K562 (cell line): ENCODE results near the gene PSMB11. TPM values are rescaled to one million over a fixed set of nuclear protein-coding genes. Genes with fewer than 3 reads are reported as not detected.

Source experiments
- ATAC-seq: fragments of 200-7000 bp; cut with Tn5 transposase; 3 replicates; pipeline ENCODE4 v1.9.1; 2020; ENCODE audit warnings: moderate library complexity
- BruUV-seq: library from RNA; stranded (reverse); fragments of 400-500 nt; replicated peaks from 2 replicates; lab custom pipeline; 2021; lab: Mats Ljungman, UMichigan
- CTCF ChIA-PET: fragments of 300-600 bp; formaldehyde crosslinking; extraction: SDS; loops from one replicate; lab custom pipeline; 2021; ENCODE audit warnings: low intra/inter-chr PET ratio; lab: Yijun Ruan, JAX
- POLR2A ChIA-PET: fragments of 300-600, 350-650 bp; sonication (Branson Sonifier 250); formaldehyde crosslinking; extraction: SDS; loops from one replicate; lab custom pipeline; 2021; ENCODE audit warnings: antibody characterized with exemption, inconsistent platforms; lab: Yijun Ruan, JAX
- DNase-seq, 4 experiments: peaks; one replicate each; pipeline versions ENCODE4 v3.0.0 to v3.0.0-alpha.2; 2011 to 2018; ENCODE audit warnings: low spot score in 3 of 4, mixed read lengths in 3 of 4; ENCODE audit errors: extremely low read depth in 1 of 4
- FAIRE-seq: peaks from 2 replicates; lab custom pipeline; 2011; peaks lifted over from hg19 to GRCh38; lab: Jason Lieb, UNC
- H2AFZ ChIP-seq: 2 replicates; pipeline ENCODE4 v1.6.0; 2011; ENCODE audit warnings: low read depth, low read length, control low read depth, inconsistent platforms
- H3K27ac ChIP-seq: fragments of 200-600 bp; 3 replicates; pipeline ENCODE4 v1.8.0; 2011; ENCODE audit warnings: low read depth, mild to moderate bottlenecking, control low read depth, inconsistent platforms, low read length, moderate library complexity, mixed read lengths; ENCODE audit errors: extremely low read depth
- H3K27me3 ChIP-seq, 2 experiments: fragments of 300-600 bp in 1 of 2; 2 replicates in 1 of 2; 3 replicates in 1 of 2; pipeline versions ENCODE4 v1.6.0 to v1.8.0; 2011; ENCODE audit warnings: inconsistent platforms in 2 of 2, low read length in 2 of 2, mild to moderate bottlenecking in 1 of 2, mixed read lengths in 1 of 2, moderate library complexity in 1 of 2; ENCODE audit not compliant: control insufficient read depth in 2 of 2, insufficient read depth in 2 of 2
- H3K36me3 ChIP-seq: fragments of 300-600 bp; 3 replicates; pipeline ENCODE4 v1.8.0; 2011; ENCODE audit warnings: mild to moderate bottlenecking, low read length, inconsistent platforms; ENCODE audit not compliant: control insufficient read depth, insufficient read depth
- H3K4me1 ChIP-seq, 2 experiments: fragments of 200-600 bp in 1 of 2; replicated peaks in 1 of 2; 2 replicates in 1 of 2; 3 replicates in 1 of 2; pipeline versions ENCODE4 v1.5.1 to v1.8.0; 2011; ENCODE audit warnings: inconsistent platforms in 2 of 2, low read length in 2 of 2, mild to moderate bottlenecking in 1 of 2, mixed read lengths in 1 of 2, moderate library complexity in 1 of 2; ENCODE audit not compliant: control insufficient read depth in 2 of 2, insufficient read depth in 2 of 2
- H3K4me2 ChIP-seq: 2 replicates; pipeline ENCODE4 v1.6.1; 2011; ENCODE audit warnings: low read length, control low read depth, inconsistent platforms, mixed read lengths; ENCODE audit not compliant: insufficient read depth
- H3K4me3 ChIP-seq: fragments of 200-600 bp; sonication (generic), shearing (Covaris generic); 2 replicates; pipeline ENCODE4 v1.5.1; 2016; ENCODE audit warnings: control low read depth, inconsistent platforms
- H3K79me2 ChIP-seq: fragments of 200-600 bp; 3 replicates; pipeline ENCODE4 v1.8.0; 2011; ENCODE audit warnings: low read length, inconsistent platforms; ENCODE audit not compliant: control insufficient read depth, insufficient read depth
- H3K9ac ChIP-seq, 2 experiments: 2 replicates each; pipeline versions ENCODE4 v1.6.0 to v1.6.1; 2011; ENCODE audit warnings: low read depth in 2 of 2, low read length in 2 of 2, control low read depth in 1 of 2, inconsistent platforms in 1 of 2, mild to moderate bottlenecking in 1 of 2, mixed read lengths in 1 of 2; ENCODE audit not compliant: insufficient read depth in 1 of 2
- H3K9me1 ChIP-seq: one replicate; pipeline ENCODE4 v1.6.0; 2011; ENCODE audit warnings: inconsistent platforms, mild to moderate bottlenecking, low read length, moderate library complexity; ENCODE audit not compliant: control insufficient read depth, insufficient read depth
- H3K9me3 ChIP-seq: replicated peaks from 2 replicates; pipeline ENCODE4 v1.5.1; 2011; ENCODE audit warnings: low read depth, low read length, inconsistent platforms; ENCODE audit not compliant: control insufficient read depth, insufficient read depth
- H4K20me1 ChIP-seq: replicated peaks from 2 replicates; pipeline ENCODE4 v1.6.1; 2011; ENCODE audit warnings: low read length, inconsistent platforms, mixed read lengths; ENCODE audit not compliant: control insufficient read depth, insufficient read depth
- BMI1 ChIP-seq: fragments of 150-350 bp; IDR thresholded peaks from 2 replicates; pipeline ENCODE4 v1.6.1; 2014; ENCODE audit warnings: low read length
- CGGBP1 ChIP-seq: fragments of 250-450 bp; sonication (Bioruptor Pico); IDR thresholded peaks from 2 replicates; pipeline ENCODE4 v1.9.0; 2021; ENCODE audit warnings: mild to moderate bottlenecking
- MED1 ChIP-seq: sonication (generic); formaldehyde crosslinking; IDR thresholded peaks from 2 replicates; pipeline ENCODE4 v1.8.1; 2023; ENCODE audit warnings: missing genetic modification reagents, borderline replicate concordance
- MTA1 ChIP-seq: fragments of 450-650 bp; IDR thresholded peaks from 2 replicates; pipeline ENCODE4 v1.6.1; 2017; ENCODE audit warnings: borderline replicate concordance
- NR2F6 ChIP-seq: fragments of 450-650 bp; formaldehyde crosslinking; IDR thresholded peaks from 2 replicates; pipeline ENCODE4 v1.4.0; 2020; ENCODE audit warnings: mild to moderate bottlenecking
- PCBP2 ChIP-seq: fragments of 200-400 bp; formaldehyde crosslinking; IDR thresholded peaks from 2 replicates; pipeline ENCODE4 v1.6.1; 2018; ENCODE audit warnings: low read length, low read depth, mild to moderate bottlenecking, moderate library complexity; ENCODE audit not compliant: poor library complexity, severe bottlenecking
- RNF219 ChIP-seq: fragments of 250-450 bp; sonication (Bioruptor Pico); IDR thresholded peaks from 2 replicates; pipeline ENCODE4 v1.5.0; 2022; ENCODE audit warnings: mild to moderate bottlenecking
- ZBTB49 ChIP-seq: sonication (generic); formaldehyde crosslinking; IDR thresholded peaks from 2 replicates; pipeline ENCODE4 v1.8.0; 2022; ENCODE audit warnings: missing genetic modification reagents, mild to moderate bottlenecking, borderline replicate concordance
- ZC3H11A ChIP-seq: IDR thresholded peaks from 2 replicates; pipeline ENCODE4 v1.6.1; 2012; ENCODE audit warnings: low read depth, low read length, improper control_type of control experiment
- ZNF140 ChIP-seq: fragments of 250-450 bp; sonication (Bioruptor Pico); IDR thresholded peaks from 2 replicates; pipeline ENCODE4 v1.8.0; 2021; ENCODE audit warnings: moderate library complexity, mild to moderate bottlenecking, inconsistent platforms
- ZNF217 ChIP-seq: sonication (generic); formaldehyde crosslinking; IDR thresholded peaks from 2 replicates; pipeline ENCODE4 v1.8.0; 2022; ENCODE audit warnings: mild to moderate bottlenecking, missing genetic modification reagents
- WGBS: fragments of 100-300 bp; shearing (Covaris generic); methylation state at CpG from one replicate; pipeline ENCODE4 v1.1.6; 2016; ENCODE audit warnings: low coverage, mixed read lengths; ENCODE audit not compliant: insufficient coverage; ENCODE audit errors: missing lambda C conversion rate; 5-methylcytosine and 5-hydroxymethylcytosine counted together
- in situ Hi-C: fragments of 300-500 bp; cut with MboI; formaldehyde crosslinking; loops from 4 replicates; pipeline ENCODE4 v1.15.0; 2018; ENCODE audit warnings: inconsistent platforms, mixed read lengths
- intact Hi-C: fragments of 100-400 bp; cut with micrococcal nuclease; formaldehyde crosslinking; loops from 2 replicates; pipeline ENCODE4 v1.14.2; 2022
- polyA plus RNA-seq, 8 experiments: library from polyadenylated mRNA; depleted of rRNA in 4 of 8; stranded (reverse) in 5 of 8; unstranded in 3 of 8; fragments of >200 nt; fragmentation: Nextera tagmentation in 2 of 8; fragmentation: Illumina TruSeq in 1 of 8; extraction: Ambion mirVana in 2 of 8; extraction: Trizol in 1 of 8; gene quantifications; 2 replicates each; pipeline versions ENCODE4 v1.2.1 to v1.2.3, GENCODE V29; 2011 to 2014; ENCODE audit warnings: inconsistent platforms in 1 of 8, missing spikeins in 1 of 8
- total RNA-seq, 7 experiments: library from RNA; depleted of rRNA in 6 of 7; stranded (reverse); fragments of >200 nt in 6 of 7; fragmentation: Illumina TruSeq in 2 of 7; extraction: Trizol in 2 of 7; gene quantifications; 2 replicates each; pipeline versions ENCODE4 v1.2.1 to v1.2.3, GENCODE V29; 2011 to 2021; ENCODE audit warnings: low replicate concordance in 1 of 7

PSMB11 gene
- total and polyA plus RNA-seq, 9 of the 15 experiments (the other 6 are each of a cell fraction or from before 2014, with no cell fraction given): not detected

- H3K27ac ChIP-seq: no peak overlapping the region
- no peak overlapping the region for H2AFZ ChIP-seq
- POLR2A ChIA-PET: interaction anchor here (1.0 to 5.1 kb wide), 3 partner anchors 9 to 14 kb away, joined by 3 to 34 read pairs (median 7); partner anchors contain the start of genes ACIN1 and C14orf119
- 67% methylated on average over 1 of the region's 1 CpG for WGBS
- no peaks in the 10 kb centered on the region for H3K9me1 ChIP-seq
- BruUV-seq: no TSS peak
- peaks cover 11% of the 10 kb centered on the region; the same call in 2 of the 3 replicates for H3K79me2 ChIP-seq
- no peaks in the 10 kb centered on the region for H3K27me3 ChIP-seq
- H3K4me2 ChIP-seq: no peak overlapping the region
- no peak overlapping the region for H3K4me3 ChIP-seq
- H3K9me3 ChIP-seq: no peaks in the 10 kb centered on the region
- peaks cover 6 to 28% of the 10 kb centered on the region in 2 experiments; a peak in 3 of 5 replicates for H3K4me1 ChIP-seq
- no peak for DNase-seq
- intact Hi-C loops: no loop called here
- no peak for ATAC-seq
- FAIRE-seq: no peak
- CTCF ChIA-PET: no interaction called here
- no peaks in the 10 kb centered on the region for H4K20me1 ChIP-seq
- in situ Hi-C loops: no loop called here
- no peak overlapping the region for H3K9ac ChIP-seq
- TF ChIP-seq ZNF217 (CRISPR knock-in tag): no peak
- no peak for TF ChIP-seq BMI1
- TF ChIP-seq MTA1: 0 out of 2 replicates have a peak, but pooled peaks have one; percentile 55
- TF ChIP-seq ZC3H11A: no peak
- H3K36me3 ChIP-seq: peaks cover 99% of the 10 kb centered on the region
Observed at GRCh38 chr14:23080474-23080873, 38.5 kb downstream of the PSMB11 start.

- CTCF ChIA-PET: no interaction called here
- H3K9me1 ChIP-seq: no peaks in the 10 kb centered on the region
- BruUV-seq: no TSS peak
- no peaks in the 10 kb centered on the region for H4K20me1 ChIP-seq
- 93% methylated on average over 3 of the region's 3 CpGs for WGBS
- no peak for ATAC-seq
- no peak overlapping the region for H2AFZ ChIP-seq
- H3K4me2 ChIP-seq: no peak overlapping the region
- in situ Hi-C loops (no loop called here), intact Hi-C loops (no loop called here)
- POLR2A ChIA-PET: interaction anchor here (1.1 to 2.4 kb wide), 3 partner anchors 9 to 24 kb away, joined by 3 to 11 read pairs (median 4); partner anchors contain the start of genes ACIN1 and C14orf119
- peaks cover 13% of the 10 kb centered on the region; the same call in 2 of the 3 replicates for H3K79me2 ChIP-seq
- H3K27me3 ChIP-seq: no peaks in the 10 kb centered on the region
- H3K4me3 ChIP-seq: no peak overlapping the region
- DNase-seq: no peak
- H3K36me3 ChIP-seq: peaks cover 99% of the 10 kb centered on the region
- H3K27ac ChIP-seq: no peak overlapping the region
- no peaks in the 10 kb centered on the region for H3K9me3 ChIP-seq
- no peaks in the 10 kb centered on the region for H3K4me1 ChIP-seq
- no peak for FAIRE-seq
- no peak overlapping the region for H3K9ac ChIP-seq
- TF ChIP-seq ZNF140 (CRISPR knock-in tag): no peak
- TF ChIP-seq RNF219 (CRISPR knock-in tag): no peak
- no peak for TF ChIP-seq ZBTB49 (CRISPR knock-in tag)
- no peak for TF ChIP-seq NR2F6 (CRISPR knock-in tag)
- TF ChIP-seq MTA1: no peak
- no peak for TF ChIP-seq CGGBP1 (CRISPR knock-in tag)
- no peak for TF ChIP-seq MED1 (CRISPR knock-in tag)
- no peak for TF ChIP-seq PCBP2
Observed at GRCh38 chr14:23085458-23085857, 43.4 kb downstream of the PSMB11 start.
